ENCODE measurements around the gene UGT2A3.

The UGT2A3 gene

GRCh38 chr4:68960294-68961163, 8.9 kb upstream of the UGT2A3 start:
- TF ChIP-seq, protein P1, sequence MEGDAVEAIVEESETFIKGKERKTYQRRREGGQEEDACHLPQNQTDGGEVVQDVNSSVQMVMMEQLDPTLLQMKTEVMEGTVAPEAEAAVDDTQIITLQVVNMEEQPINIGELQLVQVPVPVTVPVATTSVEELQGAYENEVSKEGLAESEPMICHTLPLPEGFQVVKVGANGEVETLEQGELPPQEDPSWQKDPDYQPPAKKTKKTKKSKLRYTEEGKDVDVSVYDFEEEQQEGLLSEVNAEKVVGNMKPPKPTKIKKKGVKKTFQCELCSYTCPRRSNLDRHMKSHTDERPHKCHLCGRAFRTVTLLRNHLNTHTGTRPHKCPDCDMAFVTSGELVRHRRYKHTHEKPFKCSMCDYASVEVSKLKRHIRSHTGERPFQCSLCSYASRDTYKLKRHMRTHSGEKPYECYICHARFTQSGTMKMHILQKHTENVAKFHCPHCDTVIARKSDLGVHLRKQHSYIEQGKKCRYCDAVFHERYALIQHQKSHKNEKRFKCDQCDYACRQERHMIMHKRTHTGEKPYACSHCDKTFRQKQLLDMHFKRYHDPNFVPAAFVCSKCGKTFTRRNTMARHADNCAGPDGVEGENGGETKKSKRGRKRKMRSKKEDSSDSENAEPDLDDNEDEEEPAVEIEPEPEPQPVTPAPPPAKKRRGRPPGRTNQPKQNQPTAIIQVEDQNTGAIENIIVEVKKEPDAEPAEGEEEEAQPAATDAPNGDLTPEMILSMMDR (IDR thresholded peaks at IDR 0.05): no peak

DNA sequence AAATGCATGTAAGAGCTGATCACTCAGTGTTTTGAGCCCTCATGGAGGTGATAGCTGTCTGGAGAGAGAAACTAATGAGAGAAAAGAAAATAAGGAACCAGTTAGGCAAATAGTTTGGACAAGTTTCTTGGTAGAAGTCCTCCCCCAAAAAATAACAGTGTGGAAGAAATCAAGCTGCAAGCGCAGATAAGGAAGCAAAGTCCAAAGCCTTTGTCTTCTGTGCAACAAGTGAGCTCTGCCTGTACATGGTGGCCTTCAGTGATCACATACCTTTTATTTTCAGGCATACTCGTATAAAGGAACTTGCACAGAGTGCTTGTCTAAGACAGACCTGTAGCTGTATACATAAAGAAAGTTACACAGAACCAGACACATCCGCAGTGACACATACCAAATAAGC, 2.5 kb upstream of the UGT2A3 start:
- TF ChIP-seq, protein P1 (IDR thresholded peaks at IDR 0.05): no peak

DNA sequence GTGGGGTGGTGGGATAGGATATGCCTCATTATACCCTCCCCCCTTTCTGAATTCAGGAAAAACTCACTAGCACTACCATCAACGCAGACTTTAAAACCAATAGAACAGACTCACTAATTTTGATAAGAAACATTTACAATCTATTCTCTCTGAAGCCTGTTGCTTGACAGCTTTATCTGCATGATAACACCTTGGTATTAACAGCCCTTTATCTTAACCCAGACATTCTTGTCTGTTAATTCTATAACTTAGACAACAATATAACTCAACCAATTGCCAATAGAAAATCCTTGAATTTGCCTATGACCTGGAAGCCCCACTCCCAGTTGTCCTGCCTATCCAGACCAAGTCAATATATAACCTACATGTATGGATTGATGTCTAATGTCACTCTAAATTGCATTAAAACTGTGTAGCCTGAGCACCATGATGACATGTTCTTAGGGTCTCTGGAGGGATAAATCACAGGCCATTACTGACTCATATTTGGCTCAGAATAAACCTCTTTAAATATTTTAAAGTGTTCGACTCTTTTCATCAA, 1.5 kb upstream of the UGT2A3 start:
- TF ChIP-seq, protein P1 (IDR thresholded peaks at IDR 0.05): no peak

DNA sequence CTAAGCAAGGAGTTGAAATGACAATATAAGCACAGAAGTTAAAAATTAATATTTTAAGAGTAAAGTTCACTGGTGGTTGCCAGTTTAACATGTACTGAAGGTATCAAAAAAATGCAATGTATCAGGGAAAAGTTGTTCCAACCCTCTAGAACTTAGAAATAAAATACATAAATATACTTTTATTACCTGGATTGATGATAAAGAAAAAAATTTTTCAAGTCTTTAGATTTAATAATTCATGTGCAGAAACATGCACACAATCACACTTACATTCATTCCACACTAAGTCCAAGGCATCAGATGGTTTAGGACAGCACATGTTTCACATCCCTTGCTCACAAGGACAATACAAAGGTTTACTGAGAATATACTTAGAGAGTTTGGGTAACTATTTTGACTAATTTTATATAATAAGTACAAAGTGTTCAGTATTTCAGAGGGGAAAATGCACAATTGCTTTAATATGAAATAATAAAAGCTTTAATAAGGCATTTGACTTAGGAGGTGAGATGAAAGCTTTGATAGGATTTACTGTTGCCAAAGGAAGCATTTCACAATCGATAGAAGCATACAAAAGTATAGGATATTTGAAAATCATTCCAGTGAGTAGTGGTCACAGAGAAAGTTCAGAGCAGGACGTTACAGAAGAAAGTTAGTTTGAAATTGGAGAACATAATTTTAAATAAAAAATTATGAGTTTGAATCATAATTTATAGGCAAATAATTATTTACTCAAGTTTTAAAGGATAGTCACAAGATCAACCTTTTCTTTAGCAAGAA, 392 bp upstream of the UGT2A3 start:
- TF ChIP-seq, protein P1 (IDR thresholded peaks at IDR 0.05): no peak

DNA sequence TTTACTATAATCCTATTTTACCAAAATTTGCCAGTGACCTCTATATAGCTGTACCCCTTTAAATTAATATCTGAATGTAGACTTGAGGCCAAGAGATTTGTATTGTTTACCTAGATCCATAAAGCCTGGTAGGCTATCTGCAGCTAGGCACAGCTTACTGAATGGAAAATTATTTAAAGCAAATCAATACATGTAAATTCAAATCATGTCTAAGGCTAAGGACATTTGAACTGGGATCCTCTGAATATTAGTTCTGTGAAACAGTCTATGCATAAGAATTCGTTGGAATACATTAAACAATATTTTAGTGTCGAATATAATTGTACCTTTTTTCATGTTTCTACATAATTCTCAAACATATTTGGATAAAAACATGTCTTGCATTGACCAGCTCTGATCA, 1.6 kb downstream of the UGT2A3 start:
- TF ChIP-seq, protein P1 (IDR thresholded peaks at IDR 0.05): no peak

- TF ChIP-seq, protein P1 (IDR thresholded peaks at IDR 0.05): no peak
Measured at GRCh38 chr4:68948985-68949384, 2.6 kb downstream of the UGT2A3 start.

- TF ChIP-seq, protein P1 (IDR thresholded peaks at IDR 0.05): no peak
Measured at GRCh38 chr4:68948044-68948743, 3.4 kb downstream of the UGT2A3 start.
